WTC11 (cell line): ENCODE data around the gene IDH3A. TPM values are rescaled to one million over a fixed set of nuclear protein-coding genes. Genes with fewer than 3 reads are reported as not detected.

Source experiments
- ATAC-seq: fragments of 200-7000 bp; cut with Tn5 transposase; 2 replicates; pipeline ENCODE4 v1.10.0; 2021; ENCODE audit warnings: mild to moderate bottlenecking, moderate library complexity
- CTCF ChIA-PET: fragments of 300-600 bp; sonication (Branson Sonifier 250); formaldehyde crosslinking; loops from one replicate; lab custom pipeline; 2021; ENCODE audit warnings: antibody characterized with exemption; lab: Charles Lee
- POLR2A ChIA-PET: fragments of 350-600 bp; sonication (Branson Sonifier 250); formaldehyde crosslinking; loops from one replicate; lab custom pipeline; 2021; ENCODE audit warnings: antibody characterized with exemption; lab: Charles Lee
- DNase-seq: peaks from one replicate; pipeline ENCODE4 v3.0.0; 2021; ENCODE audit warnings: low spot score
- H3K27ac Mint-ChIP-seq: 2 replicates; pipeline ENCODE4 v1.8.0; 2021; ENCODE audit warnings: mixed read lengths
- H3K27me3 Mint-ChIP-seq: 2 replicates; pipeline ENCODE4 v1.8.0; 2021; ENCODE audit warnings: low read depth, mild to moderate bottlenecking, moderate library complexity, mixed read lengths
- H3K36me3 Mint-ChIP-seq: 2 replicates; pipeline ENCODE4 v1.8.0; 2021; ENCODE audit warnings: mixed read lengths
- H3K4me1 Mint-ChIP-seq: 2 replicates; pipeline ENCODE4 v1.8.0; 2022; ENCODE audit warnings: mixed read lengths
- H3K4me3 Mint-ChIP-seq: 2 replicates; pipeline ENCODE4 v1.8.0; 2021; ENCODE audit warnings: mild to moderate bottlenecking, moderate library complexity, mixed read lengths
- H3K9me3 Mint-ChIP-seq: 2 replicates; pipeline ENCODE4 v1.8.0; 2021; ENCODE audit warnings: mixed read lengths
- ARID4B ChIP-seq: sonication (generic); formaldehyde crosslinking; IDR thresholded peaks from 2 replicates; pipeline ENCODE4 v1.8.0; 2023; ENCODE audit warnings: missing genetic modification reagents, mild to moderate bottlenecking, borderline replicate concordance
- CREB1 ChIP-seq: sonication (generic); formaldehyde crosslinking; IDR thresholded peaks from 2 replicates; pipeline ENCODE4 v1.8.0; 2023; ENCODE audit warnings: mild to moderate bottlenecking, missing genetic modification reagents
- CREM ChIP-seq: sonication (generic); formaldehyde crosslinking; IDR thresholded peaks from 2 replicates; pipeline ENCODE4 v1.8.1; 2022; ENCODE audit warnings: mild to moderate bottlenecking, missing genetic modification reagents, moderate library complexity
- E2F1 ChIP-seq: sonication (generic); formaldehyde crosslinking; IDR thresholded peaks from 2 replicates; pipeline ENCODE4 v1.8.0; 2022; ENCODE audit warnings: mild to moderate bottlenecking, missing genetic modification reagents
- ERG ChIP-seq: fragments of 250-450 bp; sonication (Bioruptor Pico); IDR thresholded peaks from 2 replicates; pipeline ENCODE4 v1.8.0; 2021; ENCODE audit warnings: mild to moderate bottlenecking
- FOXK1 ChIP-seq: sonication (generic); formaldehyde crosslinking; IDR thresholded peaks from 2 replicates; pipeline ENCODE4 v1.8.0; 2022; ENCODE audit warnings: mild to moderate bottlenecking, moderate library complexity, missing genetic modification reagents
- FOXP4 ChIP-seq: sonication (generic); formaldehyde crosslinking; IDR thresholded peaks from 2 replicates; pipeline ENCODE4 v1.8.0; 2022; ENCODE audit warnings: mild to moderate bottlenecking, missing genetic modification reagents
- MXD4 ChIP-seq: fragments of 250-450 bp; sonication (Bioruptor Pico); IDR thresholded peaks from 2 replicates; pipeline ENCODE4 v1.8.0; 2021; ENCODE audit warnings: mild to moderate bottlenecking, moderate library complexity, borderline replicate concordance
- NFYB ChIP-seq: sonication (generic); formaldehyde crosslinking; conservative IDR thresholded peaks from 2 replicates; pipeline ENCODE4 v1.8.0; 2022; ENCODE audit warnings: low read depth, missing genetic modification reagents
- NR3C1 ChIP-seq: sonication (generic); formaldehyde crosslinking; conservative IDR thresholded peaks from 2 replicates; pipeline ENCODE4 v1.8.1; 2023; ENCODE audit warnings: low read depth, mild to moderate bottlenecking, missing genetic modification reagents
- OVOL2 ChIP-seq: fragments of 250-450 bp; sonication (Bioruptor Pico); IDR thresholded peaks from 2 replicates; pipeline ENCODE4 v1.9.0; 2021; ENCODE audit warnings: mild to moderate bottlenecking, borderline replicate concordance
- PRRX2 ChIP-seq: fragments of 250-450 bp; sonication (Bioruptor Pico); IDR thresholded peaks from 2 replicates; pipeline ENCODE4 v1.8.0; 2021; ENCODE audit warnings: mild to moderate bottlenecking
- RELA ChIP-seq: sonication (generic); formaldehyde crosslinking; IDR thresholded peaks from 2 replicates; pipeline ENCODE4 v1.8.1; 2022; ENCODE audit warnings: missing genetic modification reagents, mild to moderate bottlenecking, borderline replicate concordance
- SMAD3 ChIP-seq: sonication (generic); formaldehyde crosslinking; IDR thresholded peaks from 2 replicates; pipeline ENCODE4 v1.8.0; 2022; ENCODE audit warnings: missing genetic modification reagents, mild to moderate bottlenecking, borderline replicate concordance
- SMAD4 ChIP-seq: sonication (generic); formaldehyde crosslinking; IDR thresholded peaks from 2 replicates; pipeline ENCODE4 v1.8.0; 2022; ENCODE audit warnings: mild to moderate bottlenecking, missing genetic modification reagents
- STAT6 ChIP-seq: sonication (generic); formaldehyde crosslinking; conservative IDR thresholded peaks from 2 replicates; pipeline ENCODE4 v1.8.1; 2023; ENCODE audit warnings: mild to moderate bottlenecking, low read depth, missing genetic modification reagents, moderate library complexity
- TCF7 ChIP-seq: sonication (generic); formaldehyde crosslinking; IDR thresholded peaks from 2 replicates; pipeline ENCODE4 v1.8.0; 2022; ENCODE audit warnings: mild to moderate bottlenecking, low read depth, missing genetic modification reagents, moderate library complexity
- TEAD4 ChIP-seq: sonication (generic); formaldehyde crosslinking; IDR thresholded peaks from 2 replicates; pipeline ENCODE4 v1.8.0; 2022; ENCODE audit warnings: mild to moderate bottlenecking, missing genetic modification reagents
- ZBTB43 ChIP-seq: sonication (generic); formaldehyde crosslinking; IDR thresholded peaks from 2 replicates; pipeline ENCODE4 v1.8.1; 2023; ENCODE audit warnings: mild to moderate bottlenecking, missing genetic modification reagents
- ZMAT4 ChIP-seq: fragments of 250-450 bp; sonication (Bioruptor Pico); IDR thresholded peaks from 2 replicates; pipeline ENCODE4 v1.9.0; 2021; ENCODE audit warnings: mild to moderate bottlenecking
- total RNA-seq: library from RNA; stranded (reverse); gene quantifications from 3 replicates; pipeline ENCODE4 v1.2.3, GENCODE V29; 2021

Gene IDH3A
- total RNA-seq, 1 experiment from 2014 or later = 56.6 TPM

- no peak for TF ChIP-seq ZBTB43
- no peak for TF ChIP-seq SMAD4 (CRISPR knock-in tag)
- TF ChIP-seq ZMAT4 = no peak
- no peak for TF ChIP-seq TEAD4 (CRISPR knock-in tag)
- TF ChIP-seq STAT6 (CRISPR knock-in tag) = no peak
- no peak for TF ChIP-seq TCF7 (CRISPR knock-in tag)
- TF ChIP-seq ERG (CRISPR knock-in tag) = no peak
- CTCF ChIA-PET = interaction anchor here (1.0 to 4.2 kb wide), 3 partner anchors 11 to 207 kb away, joined by 4 to 33 read pairs (median 5); no protein-coding TSS in a partner anchor
- Mint-ChIP-seq H3K4me1 (peaks cover 6% of the 10 kb centered on the region), H3K4me3 (no peak overlapping the region), H3K36me3 (no peaks in the 10 kb centered on the region), H3K9me3 (no peaks in the 10 kb centered on the region), H3K27ac (peak overlapping the region; percentile 65), H3K27me3 (no peaks in the 10 kb centered on the region)
- DNase-seq = no peak
- POLR2A ChIA-PET = no interaction called here
- 0 out of 2 replicates have a peak, but pooled peaks have one; percentile 21 for ATAC-seq
Measured at GRCh38 chr15:78206326-78207109, 57.4 kb downstream of the IDH3A start.

GRCh38 chr15:78207110-78207458 is 57.9 kb downstream of the IDH3A start:
- H3K4me1 Mint-ChIP-seq = peaks cover 6% of the 10 kb centered on the region
- no peaks in the 10 kb centered on the region for H3K27me3 Mint-ChIP-seq
- TF ChIP-seq FOXP4 (CRISPR knock-in tag) (no peak), NFYB (CRISPR knock-in tag) (no peak), ZMAT4 (no peak), ARID4B (CRISPR knock-in tag) (no peak), SMAD3 (CRISPR knock-in tag) (no peak), PRRX2 (CRISPR knock-in tag) (no peak), OVOL2 (no peak), E2F1 (no peak), CREM (CRISPR knock-in tag) (no peak), MXD4 (no peak), NR3C1 (CRISPR knock-in tag) (no peak), RELA (CRISPR knock-in tag) (no peak), FOXK1 (CRISPR knock-in tag) (no peak), CREB1 (CRISPR knock-in tag) (no peak)
- POLR2A ChIA-PET = no interaction called here
- no peak for ATAC-seq
- CTCF ChIA-PET = interaction anchor here (1.0 to 4.2 kb wide), 3 partner anchors 12 to 208 kb away, joined by 4 to 33 read pairs (median 5); no protein-coding TSS in a partner anchor
- H3K9me3 Mint-ChIP-seq = no peaks in the 10 kb centered on the region
- no peak for DNase-seq
- no peaks in the 10 kb centered on the region for H3K36me3 Mint-ChIP-seq
- H3K4me3 Mint-ChIP-seq = no peak overlapping the region
- no peak overlapping the region for H3K27ac Mint-ChIP-seq
